ENCODE results near the gene ABTB2.

DNA sequence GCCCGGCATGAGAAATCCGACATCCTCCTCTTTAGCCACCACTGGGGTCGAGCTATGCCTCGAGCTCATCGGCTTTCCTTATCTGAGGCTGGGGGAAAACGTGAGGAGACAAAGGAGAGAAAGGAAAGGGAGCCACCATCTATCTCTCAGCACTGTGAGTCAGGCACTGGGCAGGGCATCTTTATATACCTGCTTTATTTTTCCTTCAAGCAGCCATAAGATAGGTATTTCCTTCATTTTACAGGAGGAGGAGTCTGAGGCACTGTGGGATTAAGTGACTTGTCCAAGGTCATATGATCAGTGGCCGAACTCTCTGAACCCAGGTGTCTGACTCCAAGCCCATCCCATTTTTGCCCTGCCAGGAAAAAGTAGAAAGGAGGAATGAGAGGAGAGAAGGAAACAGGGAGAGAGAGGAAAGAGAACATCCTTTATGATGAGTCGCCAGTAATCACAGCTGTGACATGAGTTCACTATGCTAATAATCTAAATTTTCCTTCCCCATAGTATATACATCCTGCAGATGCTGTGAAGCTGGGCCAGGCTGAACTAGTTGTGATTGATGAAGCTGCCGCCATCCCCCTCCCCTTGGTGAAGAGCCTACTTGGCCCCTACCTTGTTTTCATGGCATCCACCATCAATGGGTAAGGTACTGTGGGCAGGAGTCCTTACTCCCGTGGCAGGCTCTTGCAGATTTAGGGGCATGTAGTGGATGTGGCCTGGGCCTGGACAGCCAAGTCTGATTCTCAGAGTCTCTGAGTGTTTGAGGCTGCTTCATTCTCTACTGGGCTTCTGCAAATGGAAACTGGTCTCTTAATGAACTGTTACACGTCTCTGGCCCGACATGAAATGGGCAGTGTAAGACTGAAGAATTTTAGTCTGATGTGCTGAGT lies 230.6 kb downstream of the ABTB2 start:
- TF ChIP-seq CTCF (IDR thresholded peaks at IDR 0.05; ENCODE audit: control extremely low read depth in 1 of 3, insufficient read depth in 1 of 3, low read depth in 1 of 3, low read length in 3 of 3): no peak
- no peak for TF ChIP-seq POLR2A (IDR thresholded peaks at IDR 0.05; ENCODE audit: control extremely low read depth in 1 of 2, low read depth in 2 of 2, low read length in 2 of 2)
- TF ChIP-seq CBX5 (IDR thresholded peaks at IDR 0.05; ENCODE audit: low read depth, low read length): no peak
- no peak for TF ChIP-seq ATF3 (IDR thresholded peaks at IDR 0.05; ENCODE audit: insufficient read depth, low read depth, low read length)
- TF ChIP-seq SIN3A (conservative IDR thresholded peaks at IDR 0.05 in 1 of 2, IDR thresholded peaks at IDR 0.05 in 1 of 2; ENCODE audit: low read depth in 1 of 2, low read length in 2 of 2): no peak
- no peak for TF ChIP-seq SUZ12 (IDR thresholded peaks at IDR 0.05; ENCODE audit: low read length)
- no peak for TF ChIP-seq EZH2 (IDR thresholded peaks at IDR 0.05; ENCODE audit: low read depth, low read length, severe bottlenecking)
- TF ChIP-seq CREB1 (IDR thresholded peaks at IDR 0.05): no peak
